GM12865 (cell line): ENCODE data around the gene CELF2.
"Not testable (repeated sequence)": the region's sequence is repeated elsewhere in the genome, so short reads cannot be mapped to it uniquely, and the experiment has no call there.

Source experiments
- DNase-seq: peaks from one replicate; pipeline ENCODE4 v3.0.0; 2010; ENCODE audit warnings: low read depth
- H3K4me3 ChIP-seq: 2 replicates; pipeline ENCODE4 v1.5.1; 2011; ENCODE audit warnings: mild to moderate bottlenecking, low read depth, low read length, control low read depth
- CTCF ChIP-seq: IDR thresholded peaks from 2 replicates; pipeline ENCODE4 v1.5.1; 2011; ENCODE audit warnings: low read length, control low read depth, low read depth, inconsistent platforms; ENCODE audit not compliant: insufficient read depth; ENCODE audit errors: missing control alignments

The CELF2 gene

GRCh38 chr10:11339013-11339412, 321.3 kb downstream of the CELF2 start:
- no peak for DNase-seq
- no peak for TF ChIP-seq CTCF
- no peak overlapping the region for H3K4me3 ChIP-seq

DNA sequence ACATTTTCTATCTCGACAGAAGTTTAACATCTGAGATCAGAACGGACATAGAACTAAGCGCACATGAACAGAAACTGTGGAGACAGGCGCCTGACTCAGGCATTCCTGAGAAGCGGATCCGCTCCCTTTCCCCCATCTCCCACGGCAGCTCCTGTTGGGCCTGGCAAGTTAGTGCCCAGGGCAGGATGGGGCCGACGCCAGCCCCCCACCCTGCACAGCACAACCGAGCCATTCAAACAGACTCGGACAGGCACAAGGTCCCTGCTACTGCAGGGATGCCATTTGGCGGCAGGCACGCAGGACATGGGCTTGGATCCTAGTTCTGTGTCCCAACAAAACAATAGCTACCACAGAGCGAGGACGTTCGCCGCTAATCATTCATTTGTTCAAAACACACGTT, 322.0 kb downstream of the CELF2 start:
- TF ChIP-seq CTCF: no peak
- no peak overlapping the region for H3K4me3 ChIP-seq
- DNase-seq: no peak

GRCh38 chr10:11341283-11341960, 323.8 kb downstream of the CELF2 start:
- no peak for DNase-seq
- no peak overlapping the region for H3K4me3 ChIP-seq
- no peak for TF ChIP-seq CTCF

GRCh38 chr10:11344081-11344480, 326.4 kb downstream of the CELF2 start:
- H3K4me3 ChIP-seq: no peak overlapping the region
- DNase-seq: no peak
- TF ChIP-seq CTCF: no peak

DNA sequence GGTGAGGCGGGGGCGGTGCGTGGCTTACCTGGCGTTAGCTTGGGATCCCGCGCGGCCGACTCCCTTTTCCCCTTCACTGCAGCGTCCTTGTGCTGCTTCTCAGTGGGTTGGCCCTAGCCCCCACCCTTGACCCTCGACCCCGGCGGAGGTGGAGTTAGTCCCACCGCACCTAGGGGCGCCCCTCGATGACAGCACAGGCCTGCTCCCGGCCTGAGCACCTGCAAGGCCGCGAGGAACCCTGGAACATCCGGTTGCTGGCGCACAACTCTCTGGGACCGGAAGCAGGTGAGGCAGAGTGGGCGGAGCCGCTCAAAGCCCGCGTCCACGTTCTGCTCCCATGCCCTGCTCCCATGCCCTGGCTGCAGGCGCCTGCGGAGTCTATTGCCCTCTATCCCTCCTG, 326.9 kb downstream of the CELF2 start:
- DNase-seq: no peak
- no peak overlapping the region for H3K4me3 ChIP-seq
- TF ChIP-seq CTCF: no peak

DNA sequence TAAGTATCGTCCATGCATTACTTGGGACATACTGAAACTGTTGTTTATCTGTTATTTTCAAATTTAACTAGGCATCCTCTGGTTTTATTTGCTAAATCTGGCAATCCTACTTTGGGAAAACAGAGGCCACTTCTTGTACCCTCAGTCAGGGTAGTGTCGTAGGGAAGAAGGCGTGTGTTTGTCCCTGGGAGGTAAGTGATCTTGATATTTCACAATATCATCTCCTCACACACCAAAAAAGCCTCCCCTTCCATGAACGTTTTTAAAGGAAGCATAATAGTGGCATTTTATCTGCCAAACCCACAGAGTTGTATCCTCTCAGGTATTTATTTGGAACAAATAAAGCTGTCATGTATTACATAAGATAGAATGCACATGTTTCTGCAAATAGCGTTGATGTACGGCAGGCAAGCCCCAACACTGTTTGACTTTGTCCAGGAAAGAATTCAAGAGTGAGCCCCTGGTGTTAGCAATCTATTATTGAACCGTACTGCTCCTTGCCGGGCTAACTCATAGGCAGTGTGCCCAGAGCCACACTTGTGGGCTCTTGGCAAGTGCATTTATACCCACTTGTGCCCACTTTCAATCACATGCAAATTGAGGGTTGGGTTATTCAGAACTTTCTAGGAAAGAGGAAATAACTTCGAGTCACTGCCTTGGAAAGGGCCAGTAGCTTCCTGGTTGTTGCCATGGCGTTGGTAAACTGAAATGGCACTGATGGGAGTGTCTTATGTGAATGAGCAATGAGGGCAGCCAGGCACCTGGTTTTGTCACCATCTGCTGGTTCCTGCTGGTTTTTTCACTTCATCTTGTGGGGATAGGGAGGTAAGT, 327.8 kb downstream of the CELF2 start:
- H3K4me3 ChIP-seq: no peak overlapping the region
- TF ChIP-seq CTCF: peak; percentile 26
- DNase-seq: peak; percentile 60

DNA sequence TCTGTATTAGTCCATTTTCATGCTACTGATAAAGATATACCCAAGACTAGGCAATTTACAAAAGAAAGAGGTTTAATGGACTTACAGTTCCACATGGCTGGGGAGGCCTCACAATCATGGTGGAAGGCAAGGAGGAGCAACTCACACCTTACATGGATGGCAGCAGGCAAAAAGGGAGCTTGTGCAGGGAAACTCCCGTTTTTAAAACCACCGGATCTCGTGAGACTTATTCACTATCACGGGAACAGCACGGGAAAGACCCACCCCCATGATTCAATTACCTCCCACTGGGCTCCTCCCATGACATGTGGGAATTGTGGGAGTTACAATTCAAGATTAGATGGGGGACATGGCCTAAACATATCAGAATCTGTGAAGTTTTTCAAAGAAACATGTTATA, 329.9 kb downstream of the CELF2 start:
- not testable (repeated sequence) for H3K4me3 ChIP-seq, DNase-seq
